Ishikawa (cell line): ENCODE data around the gene KLHL8.

ENCODE experiments used
- CEBPB ChIP-seq: IDR thresholded peaks from 2 replicates; pipeline ENCODE4 v1.6.1; 2012
- CREB1 ChIP-seq: IDR thresholded peaks from 2 replicates; pipeline ENCODE4 v1.6.1; 2012; ENCODE audit warnings: low read depth
- EGR1 ChIP-seq: IDR thresholded peaks from 2 replicates; pipeline ENCODE4 v1.6.1; 2012
- MAX ChIP-seq: IDR thresholded peaks from 2 replicates; pipeline ENCODE4 v1.6.1; 2012
- RAD21 ChIP-seq: IDR thresholded peaks from 2 replicates; pipeline ENCODE4 v1.6.1; 2012; ENCODE audit warnings: low read depth
- TAF1 ChIP-seq: IDR thresholded peaks from 2 replicates; pipeline ENCODE4 v1.6.1; 2012; ENCODE audit warnings: low read depth, mild to moderate bottlenecking
- TCF12 ChIP-seq: IDR thresholded peaks from 2 replicates; pipeline ENCODE4 v1.6.1; 2012; ENCODE audit warnings: low read depth
- YY1 ChIP-seq: IDR thresholded peaks from 2 replicates; pipeline ENCODE4 v1.6.1; 2012; ENCODE audit warnings: low read depth
- ZBTB7A ChIP-seq: IDR thresholded peaks from 2 replicates; pipeline ENCODE4 v1.6.1; 2012; ENCODE audit warnings: low read depth

GRCh38 chr4:87243426-87244053, 23.1 kb upstream of the KLHL8 start:
- TF ChIP-seq RAD21 (no peak), MAX (no peak), TAF1 (no peak), ZBTB7A (no peak), TCF12 (no peak), CREB1 (no peak), EGR1 (no peak), CEBPB (no peak), YY1 (no peak)
